Fibroblast of lung (primary cell): ENCODE results near the gene RAB42.

Experiments
- EZH2 ChIP-seq: IDR thresholded peaks from 2 replicates; pipeline ENCODE4 v1.5.1; 2012; ENCODE audit warnings: low read length, control low read depth, mild to moderate bottlenecking; ENCODE audit errors: missing control alignments
- TF ChIP-seq, protein P1 (sequence below), 2 donors: IDR thresholded peaks in 1 of 2; conservative IDR thresholded peaks in 1 of 2; 1 replicate in 1 of 2; 2 replicates in 1 of 2; pipeline ENCODE4 v1.5.1; 2011 to 2012; ENCODE audit warnings: low read length in 2 of 2, control low read depth in 1 of 2, inconsistent platforms in 1 of 2, low read depth in 1 of 2, mild to moderate bottlenecking in 1 of 2

DNA sequence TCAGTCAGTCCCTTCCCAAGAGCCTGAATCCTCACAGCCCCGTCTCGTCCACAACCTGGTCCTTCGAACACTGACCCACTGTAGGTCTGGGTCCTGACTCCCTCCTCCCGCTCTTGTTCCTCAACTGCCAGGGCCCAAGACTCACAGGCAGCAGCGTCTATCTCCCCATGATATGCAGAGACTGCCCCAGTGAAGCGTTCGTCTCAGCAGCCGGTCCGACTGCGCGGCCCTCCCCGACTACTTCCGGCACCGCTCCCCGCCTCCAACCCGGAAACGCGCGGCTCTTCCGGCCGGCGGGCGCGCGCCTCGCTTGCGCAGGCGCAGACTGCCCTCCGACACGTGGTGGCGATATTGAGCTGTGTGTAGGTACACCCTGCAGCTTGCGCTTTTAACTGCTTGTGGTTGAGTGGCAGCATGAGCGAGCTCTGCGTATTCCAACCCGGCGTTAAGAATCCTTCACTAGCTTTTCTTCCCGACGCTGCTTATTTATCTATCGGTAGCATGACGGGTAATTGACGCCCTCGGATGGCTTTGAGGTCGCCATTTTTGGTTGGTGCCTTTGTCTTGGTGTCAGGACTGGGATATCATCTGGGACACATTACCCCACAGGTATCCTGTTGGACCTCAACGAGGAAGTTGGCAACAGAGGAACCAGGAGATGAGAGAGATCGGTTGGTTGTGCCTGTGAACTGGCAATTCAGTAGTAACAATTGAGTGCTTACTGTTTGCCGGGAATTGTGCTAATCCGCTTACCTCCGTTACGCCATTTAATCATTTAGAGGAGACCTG, 51.0 kb downstream of the RAB42 start, which contains the start of gene TAF12:
- no peak for TF ChIP-seq EZH2
- TF ChIP-seq, protein P1, sequence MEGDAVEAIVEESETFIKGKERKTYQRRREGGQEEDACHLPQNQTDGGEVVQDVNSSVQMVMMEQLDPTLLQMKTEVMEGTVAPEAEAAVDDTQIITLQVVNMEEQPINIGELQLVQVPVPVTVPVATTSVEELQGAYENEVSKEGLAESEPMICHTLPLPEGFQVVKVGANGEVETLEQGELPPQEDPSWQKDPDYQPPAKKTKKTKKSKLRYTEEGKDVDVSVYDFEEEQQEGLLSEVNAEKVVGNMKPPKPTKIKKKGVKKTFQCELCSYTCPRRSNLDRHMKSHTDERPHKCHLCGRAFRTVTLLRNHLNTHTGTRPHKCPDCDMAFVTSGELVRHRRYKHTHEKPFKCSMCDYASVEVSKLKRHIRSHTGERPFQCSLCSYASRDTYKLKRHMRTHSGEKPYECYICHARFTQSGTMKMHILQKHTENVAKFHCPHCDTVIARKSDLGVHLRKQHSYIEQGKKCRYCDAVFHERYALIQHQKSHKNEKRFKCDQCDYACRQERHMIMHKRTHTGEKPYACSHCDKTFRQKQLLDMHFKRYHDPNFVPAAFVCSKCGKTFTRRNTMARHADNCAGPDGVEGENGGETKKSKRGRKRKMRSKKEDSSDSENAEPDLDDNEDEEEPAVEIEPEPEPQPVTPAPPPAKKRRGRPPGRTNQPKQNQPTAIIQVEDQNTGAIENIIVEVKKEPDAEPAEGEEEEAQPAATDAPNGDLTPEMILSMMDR (conservative IDR thresholded peaks at IDR 0.05 in 1 of 2, IDR thresholded peaks at IDR 0.05 in 1 of 2; ENCODE audit: low read depth in 1 of 2, low read length in 2 of 2) = peak; percentile 16 to 24
